MCF 10A (cell line): ENCODE measurements around the gene ZNF692. TPM values are rescaled to one million over a fixed set of nuclear protein-coding genes. Genes with fewer than 3 reads are reported as not detected.
"Not testable (repeated sequence)": the region's sequence is repeated elsewhere in the genome, so short reads cannot be mapped to it uniquely, and the experiment has no call there.

Experiments
- BruUV-seq: library from RNA; stranded (reverse); fragments of 400-500 nt; replicated peaks from 2 replicates; lab custom pipeline; 2021; lab: Mats Ljungman, UMichigan
- CTCF ChIA-PET: fragments of 300-600 bp; sonication (Branson Sonifier 250); formaldehyde crosslinking; extraction: SDS; loops from one replicate; lab custom pipeline; 2021; ENCODE audit warnings: antibody characterized with exemption, inconsistent platforms; lab: Yijun Ruan, JAX
- POLR2A ChIA-PET: fragments of 300-600, 350-650 bp; sonication (Branson Sonifier 250); formaldehyde crosslinking; extraction: SDS; loops from one replicate; lab custom pipeline; 2020; ENCODE audit warnings: antibody characterized with exemption, inconsistent platforms; lab: Yijun Ruan, JAX
- DNase-seq: peaks from one replicate; pipeline ENCODE4 v3.0.0-alpha.2; 2018; ENCODE audit not compliant: unreplicated experiment
- H3K27ac Mint-ChIP-seq: one replicate; pipeline ENCODE4 v1.8.0; 2022; ENCODE audit warnings: mild to moderate bottlenecking, low read depth, mixed read lengths; ENCODE audit not compliant: unreplicated experiment
- H3K27me3 Mint-ChIP-seq: one replicate; pipeline ENCODE4 v1.8.0; 2022; ENCODE audit warnings: mixed read lengths; ENCODE audit not compliant: insufficient read depth, unreplicated experiment
- H3K36me3 Mint-ChIP-seq: one replicate; pipeline ENCODE4 v1.8.0; 2022; ENCODE audit warnings: mild to moderate bottlenecking, moderate library complexity, mixed read lengths; ENCODE audit not compliant: insufficient read depth, unreplicated experiment
- H3K4me1 Mint-ChIP-seq: one replicate; pipeline ENCODE4 v1.8.0; 2022; ENCODE audit warnings: mixed read lengths; ENCODE audit not compliant: insufficient read depth, unreplicated experiment
- H3K4me3 Mint-ChIP-seq: one replicate; pipeline ENCODE4 v1.8.0; 2022; ENCODE audit warnings: mild to moderate bottlenecking, moderate library complexity, mixed read lengths; ENCODE audit not compliant: unreplicated experiment
- H3K9me3 Mint-ChIP-seq: one replicate; pipeline ENCODE4 v1.8.0; 2022; ENCODE audit warnings: mixed read lengths; ENCODE audit not compliant: unreplicated experiment
- CTCF ChIP-seq: fragments of 200-600 bp; IDR thresholded peaks from one replicate; pipeline ENCODE4 v1.8.0; 2022; ENCODE audit warnings: antibody characterized with exemption, mild to moderate bottlenecking; ENCODE audit not compliant: unreplicated experiment
- intact Hi-C: fragments of 100-400 bp; cut with micrococcal nuclease; formaldehyde crosslinking; loops from 2 replicates; pipeline ENCODE4 v1.14.1; 2022
- total RNA-seq: library from RNA; stranded (reverse); gene quantifications from 2 replicates; pipeline ENCODE4 v1.2.3, GENCODE V29; 2022

Gene ZNF692
- total RNA-seq, 1 experiment from 2014 or later = 103 TPM

GRCh38 chr1:248886237-248886895, 27.5 kb upstream of the ZNF692 start:
- TF ChIP-seq CTCF = no peak

GRCh38 chr1:248885646-248886045, 26.8 kb upstream of the ZNF692 start:
- no peak for TF ChIP-seq CTCF
- no peaks in the 10 kb centered on the region for H3K9me3 Mint-ChIP-seq
- intact Hi-C loops = no loop called here
- H3K4me3 Mint-ChIP-seq = no peak overlapping the region
- no peak overlapping the region for H3K27ac Mint-ChIP-seq
- DNase-seq = no peak
- BruUV-seq = no TSS peak
- ChIA-PET POLR2A (interaction anchor here (0.6 to 3.5 kb wide), 3 partner anchors 13 to 59 kb away, joined by 4 to 11 read pairs (median 5); partner anchors contain the start of gene SH3BP5L), CTCF (interaction anchor here (0.6 to 2.6 kb wide), 5 partner anchors 11 to 185 kb away, joined by 3 to 7 read pairs (median 4); no protein-coding TSS in a partner anchor)
- H3K4me1 Mint-ChIP-seq = peaks cover 9% of the 10 kb centered on the region
- H3K27me3 Mint-ChIP-seq = peaks cover 19% of the 10 kb centered on the region
- no peaks in the 10 kb centered on the region for H3K36me3 Mint-ChIP-seq

More at GRCh38 chr1:248886237-248886895, 27.5 kb upstream of the ZNF692 start:
- no peak for DNase-seq
- peaks cover 20% of the 10 kb centered on the region for H3K27me3 Mint-ChIP-seq
- H3K27ac Mint-ChIP-seq = no peak overlapping the region
- POLR2A ChIA-PET = interaction anchor here (0.6 to 3.5 kb wide), 8 partner anchors 10 to 201 kb away, joined by 3 to 11 read pairs (median 4); partner anchors contain the start of genes PGBD2, SH3BP5L and ZNF692
- H3K36me3 Mint-ChIP-seq = no peaks in the 10 kb centered on the region
- H3K9me3 Mint-ChIP-seq = no peaks in the 10 kb centered on the region
- H3K4me1 Mint-ChIP-seq = peaks cover 13% of the 10 kb centered on the region
- BruUV-seq = no TSS peak
- intact Hi-C loops = no loop called here
- CTCF ChIA-PET = interaction anchor here (0.6 to 2.6 kb wide), 9 partner anchors 10 to 1147 kb away, joined by 3 to 7 read pairs (median 4); no protein-coding TSS in a partner anchor
- no peak overlapping the region for H3K4me3 Mint-ChIP-seq

- BruUV-seq = no TSS peak
- no peaks in the 10 kb centered on the region for H3K9me3 Mint-ChIP-seq
- no peak overlapping the region for H3K27ac Mint-ChIP-seq
- H3K27me3 Mint-ChIP-seq = peaks cover 13% of the 10 kb centered on the region
- ChIA-PET POLR2A (interaction anchor here (0.7 to 3.5 kb wide), 4 partner anchors 10 to 58 kb away, joined by 3 to 11 read pairs (median 4); partner anchors contain the start of gene SH3BP5L), CTCF (interaction anchor here (0.7 to 3.9 kb wide), 5 partner anchors 9 to 16 kb away, joined by 3 to 12 read pairs (median 3); no protein-coding TSS in a partner anchor)
- DNase-seq = no peak
- peaks cover 4% of the 10 kb centered on the region for H3K4me1 Mint-ChIP-seq
- TF ChIP-seq CTCF = no peak
- no peaks in the 10 kb centered on the region for H3K36me3 Mint-ChIP-seq
- H3K4me3 Mint-ChIP-seq = no peak overlapping the region
- intact Hi-C loops = no loop called here
Observed at GRCh38 chr1:248884632-248885295, 25.9 kb upstream of the ZNF692 start.

- intact Hi-C loops, H3K4me3 Mint-ChIP-seq, DNase-seq, H3K9me3 Mint-ChIP-seq, BruUV-seq, H3K36me3 Mint-ChIP-seq, H3K4me1 Mint-ChIP-seq, H3K27ac Mint-ChIP-seq: not testable (repeated sequence)
- peaks cover 24% of the 10 kb centered on the region for H3K27me3 Mint-ChIP-seq
- ChIA-PET CTCF (interaction anchor here (0.5 to 3.9 kb wide), 3 partner anchors 9 to 26 kb away, joined by 3 to 12 read pairs (median 4); partner anchors contain the start of gene ZNF692), POLR2A (interaction anchor here (1.9 to 2.5 kb wide), 2 partner anchors 8 to 55 kb away, joined by 7 to 8 read pairs; no protein-coding TSS in a partner anchor)
Observed at GRCh38 chr1:248882427-248882826, 23.5 kb upstream of the ZNF692 start.
